Measurements from ENCODE around the gene CLCA4. TPM values are rescaled to one million over a fixed set of nuclear protein-coding genes. Genes with fewer than 3 reads are reported as not detected.

CLCA4 gene
- total RNA-seq, 2 donors from 2014 or later = not detected

DNA sequence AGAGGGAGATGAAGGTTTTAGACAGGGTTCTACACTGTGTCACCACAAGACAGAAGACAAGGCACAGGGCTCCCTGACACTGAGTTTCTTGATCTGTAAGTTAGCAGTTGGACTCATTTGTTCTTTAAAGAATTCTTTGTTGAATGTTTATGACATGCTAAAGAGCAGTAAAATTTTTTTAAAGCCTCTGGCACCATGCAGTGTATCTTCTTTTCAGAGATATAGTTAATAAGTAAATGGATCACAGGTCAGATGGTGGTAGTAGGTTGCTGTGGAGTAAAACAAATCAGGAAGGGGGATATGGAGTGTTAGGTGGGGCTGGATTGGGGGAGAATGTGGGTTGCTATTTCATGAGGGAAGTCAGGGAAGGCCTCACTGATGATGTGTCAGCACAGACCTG is 2.0 kb downstream of the CLCA4 start:
- no peaks in the 10 kb centered on the region for H3K36me3 ChIP-seq
- DNase-seq (ENCODE audit: low spot score) = no peak
- H3K9me3 ChIP-seq = no peaks in the 10 kb centered on the region
- no peak overlapping the region for H3K4me3 ChIP-seq
- H3K27me3 ChIP-seq (replicated peaks; ENCODE audit: insufficient read depth) = no peaks in the 10 kb centered on the region
- H3K4me1 ChIP-seq (ENCODE audit: control insufficient read depth in 1 of 2, low read depth in 2 of 2) = no peaks in the 10 kb centered on the region
- TF ChIP-seq, protein P1, sequence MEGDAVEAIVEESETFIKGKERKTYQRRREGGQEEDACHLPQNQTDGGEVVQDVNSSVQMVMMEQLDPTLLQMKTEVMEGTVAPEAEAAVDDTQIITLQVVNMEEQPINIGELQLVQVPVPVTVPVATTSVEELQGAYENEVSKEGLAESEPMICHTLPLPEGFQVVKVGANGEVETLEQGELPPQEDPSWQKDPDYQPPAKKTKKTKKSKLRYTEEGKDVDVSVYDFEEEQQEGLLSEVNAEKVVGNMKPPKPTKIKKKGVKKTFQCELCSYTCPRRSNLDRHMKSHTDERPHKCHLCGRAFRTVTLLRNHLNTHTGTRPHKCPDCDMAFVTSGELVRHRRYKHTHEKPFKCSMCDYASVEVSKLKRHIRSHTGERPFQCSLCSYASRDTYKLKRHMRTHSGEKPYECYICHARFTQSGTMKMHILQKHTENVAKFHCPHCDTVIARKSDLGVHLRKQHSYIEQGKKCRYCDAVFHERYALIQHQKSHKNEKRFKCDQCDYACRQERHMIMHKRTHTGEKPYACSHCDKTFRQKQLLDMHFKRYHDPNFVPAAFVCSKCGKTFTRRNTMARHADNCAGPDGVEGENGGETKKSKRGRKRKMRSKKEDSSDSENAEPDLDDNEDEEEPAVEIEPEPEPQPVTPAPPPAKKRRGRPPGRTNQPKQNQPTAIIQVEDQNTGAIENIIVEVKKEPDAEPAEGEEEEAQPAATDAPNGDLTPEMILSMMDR (IDR thresholded peaks at IDR 0.05) = no peak
- ATAC-seq (ENCODE audit: insufficient number of reproducible peaks, low FRiP score, low read depth) = no peak
- no peak overlapping the region for H3K27ac ChIP-seq

DNA sequence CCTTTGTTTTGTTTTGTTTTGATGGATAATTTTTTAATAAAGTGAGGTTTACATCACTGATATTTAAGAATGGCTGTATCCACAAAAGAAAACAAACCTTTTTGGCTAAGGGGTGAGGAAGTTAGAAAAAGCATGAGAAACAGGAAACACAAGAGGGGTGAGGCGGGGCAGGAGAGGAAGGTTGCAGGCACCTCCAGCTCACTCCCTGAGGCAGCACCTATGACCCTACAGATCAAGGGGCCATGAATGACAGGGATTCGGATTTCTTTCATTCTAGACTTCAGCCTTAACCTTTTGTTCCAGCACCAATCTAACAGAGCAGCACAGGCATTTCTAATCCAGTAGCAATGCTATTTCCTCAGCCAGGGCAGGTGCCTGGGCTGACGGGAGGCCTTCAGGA is 4.4 kb downstream of the CLCA4 start:
- H3K4me1 ChIP-seq (ENCODE audit: control insufficient read depth in 1 of 2, low read depth in 2 of 2) = no peaks in the 10 kb centered on the region
- H3K4me3 ChIP-seq = no peak overlapping the region
- no peaks in the 10 kb centered on the region for H3K9me3 ChIP-seq
- H3K27ac ChIP-seq = no peak overlapping the region
- H3K27me3 ChIP-seq (replicated peaks; ENCODE audit: insufficient read depth) = no peaks in the 10 kb centered on the region
- no peaks in the 10 kb centered on the region for H3K36me3 ChIP-seq
- ATAC-seq (ENCODE audit: insufficient number of reproducible peaks, low FRiP score, low read depth) = no peak
- no peak for DNase-seq (ENCODE audit: low spot score)
- TF ChIP-seq, protein P1 (IDR thresholded peaks at IDR 0.05) = no peak

GRCh38 chr1:86552376-86552775 is 5.5 kb downstream of the CLCA4 start:
- Histone ChIP-seq H3K4me1 (ENCODE audit: control insufficient read depth in 1 of 2, low read depth in 2 of 2) (no peaks in the 10 kb centered on the region), H3K27me3 (replicated peaks; ENCODE audit: insufficient read depth) (no peaks in the 10 kb centered on the region), H3K4me3 (no peak overlapping the region), H3K36me3 (no peaks in the 10 kb centered on the region), H3K27ac (no peak overlapping the region), H3K9me3 (no peaks in the 10 kb centered on the region)
- TF ChIP-seq, protein P1 (IDR thresholded peaks at IDR 0.05) = no peak
- ATAC-seq (ENCODE audit: insufficient number of reproducible peaks, low FRiP score, low read depth) (no peak), DNase-seq (ENCODE audit: low spot score) (no peak)

DNA sequence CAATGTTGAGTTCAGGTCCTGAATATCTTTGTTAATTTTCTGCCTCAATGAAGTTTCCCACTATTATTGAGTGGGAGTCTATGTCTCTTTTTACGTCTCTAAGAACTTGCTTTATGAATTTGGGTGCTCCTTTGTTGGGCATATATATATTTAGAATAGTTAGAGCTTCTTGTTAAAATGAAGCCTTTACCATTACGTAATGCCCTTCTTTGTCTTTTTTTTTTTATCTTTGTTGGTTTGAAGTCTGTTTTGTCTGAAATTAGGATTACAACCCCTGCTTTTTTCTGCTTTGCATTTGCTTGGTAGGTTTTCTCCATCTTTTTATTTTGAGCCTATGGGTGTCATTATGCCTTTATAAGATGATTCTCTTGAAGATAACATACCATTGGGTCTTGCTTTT is 10.9 kb downstream of the CLCA4 start:
- no peak for ATAC-seq (ENCODE audit: insufficient number of reproducible peaks, low FRiP score, low read depth)
- Histone ChIP-seq H3K27ac (no peak overlapping the region), H3K4me3 (no peak overlapping the region), H3K27me3 (replicated peaks; ENCODE audit: insufficient read depth) (no peaks in the 10 kb centered on the region), H3K36me3 (no peaks in the 10 kb centered on the region), H3K4me1 (ENCODE audit: control insufficient read depth in 1 of 2, low read depth in 2 of 2) (no peaks in the 10 kb centered on the region), H3K9me3 (no peaks in the 10 kb centered on the region)
- DNase-seq (ENCODE audit: low spot score) = no peak
- TF ChIP-seq, protein P1 (IDR thresholded peaks at IDR 0.05) = no peak

DNA sequence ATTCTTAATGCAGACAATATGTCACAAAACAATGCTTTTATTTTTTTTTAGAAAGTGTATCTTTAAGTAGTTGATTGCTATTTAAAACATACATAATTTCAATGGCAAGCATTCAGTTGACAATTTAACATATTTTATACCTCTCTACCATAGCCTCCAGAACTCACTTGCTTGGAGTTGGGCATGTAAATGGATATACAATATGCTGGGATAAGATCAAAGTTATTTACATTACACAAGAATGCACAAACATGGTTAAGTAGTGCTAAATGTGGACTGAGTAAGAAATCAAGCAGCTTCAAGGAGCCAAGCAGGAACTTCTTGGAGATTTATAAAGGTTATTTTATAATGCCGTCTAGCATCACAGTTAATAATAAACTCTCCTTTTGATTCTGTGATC is 17.0 kb downstream of the CLCA4 start:
- no peaks in the 10 kb centered on the region for H3K9me3 ChIP-seq
- H3K27ac ChIP-seq = no peak overlapping the region
- ATAC-seq (ENCODE audit: insufficient number of reproducible peaks, low FRiP score, low read depth) (no peak), DNase-seq (ENCODE audit: low spot score) (no peak)
- H3K36me3 ChIP-seq = no peaks in the 10 kb centered on the region
- TF ChIP-seq, protein P1 (IDR thresholded peaks at IDR 0.05) = no peak
- no peaks in the 10 kb centered on the region for H3K27me3 ChIP-seq (replicated peaks; ENCODE audit: insufficient read depth)
- H3K4me3 ChIP-seq = no peak overlapping the region
- H3K4me1 ChIP-seq (ENCODE audit: control insufficient read depth in 1 of 2, low read depth in 2 of 2) = no peaks in the 10 kb centered on the region
